NCI-H2196 (cell line): ENCODE measurements around the gene FRMD3.

Source experiments
- DNase-seq: peaks from one replicate; lab custom pipeline; 2025; ENCODE audit not compliant: unreplicated experiment; lab: John Stamatoyannopoulos, UW

Gene FRMD3

DNA sequence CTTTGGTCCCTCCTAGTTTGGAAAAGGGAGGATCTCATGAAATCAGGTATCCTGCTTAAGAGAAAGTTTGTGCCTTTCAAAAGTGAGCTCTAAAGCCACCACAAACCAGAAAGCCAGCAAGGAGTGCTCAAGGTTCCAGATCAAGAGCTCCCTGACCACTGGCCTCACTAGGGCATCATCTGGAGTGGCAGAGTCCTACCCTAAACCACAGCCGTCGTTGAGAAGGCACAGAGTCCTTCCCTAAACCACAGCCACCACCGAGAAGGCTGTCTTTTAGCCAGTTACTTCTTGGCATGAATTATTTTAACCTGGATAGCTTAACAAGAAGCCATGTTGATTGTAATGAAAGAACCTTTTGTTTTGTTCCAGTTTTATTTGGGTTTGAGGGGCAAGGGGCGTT, 102.9 kb downstream of the FRMD3 start:
- DNase-seq, result no peak

DNA sequence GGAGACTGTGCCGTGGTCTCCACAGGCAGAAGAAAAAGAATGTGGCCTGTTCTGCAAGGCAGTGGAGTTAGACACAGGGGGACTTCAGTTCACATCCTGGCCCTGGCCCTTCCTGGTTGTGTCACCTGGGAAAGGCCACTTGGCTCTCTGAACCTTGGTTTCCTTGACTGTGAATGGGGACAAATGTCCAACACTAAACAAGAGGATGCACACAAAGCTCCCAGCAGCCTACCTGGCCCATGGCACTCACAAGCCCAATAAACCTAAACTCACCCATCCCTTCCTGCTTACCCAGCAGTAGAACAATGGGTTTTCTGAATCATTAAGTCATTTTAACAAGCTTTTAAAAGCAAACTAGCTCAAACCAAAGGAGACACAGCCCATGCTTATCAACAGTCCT, 103.9 kb downstream of the FRMD3 start:
- DNase-seq, result no peak

DNA sequence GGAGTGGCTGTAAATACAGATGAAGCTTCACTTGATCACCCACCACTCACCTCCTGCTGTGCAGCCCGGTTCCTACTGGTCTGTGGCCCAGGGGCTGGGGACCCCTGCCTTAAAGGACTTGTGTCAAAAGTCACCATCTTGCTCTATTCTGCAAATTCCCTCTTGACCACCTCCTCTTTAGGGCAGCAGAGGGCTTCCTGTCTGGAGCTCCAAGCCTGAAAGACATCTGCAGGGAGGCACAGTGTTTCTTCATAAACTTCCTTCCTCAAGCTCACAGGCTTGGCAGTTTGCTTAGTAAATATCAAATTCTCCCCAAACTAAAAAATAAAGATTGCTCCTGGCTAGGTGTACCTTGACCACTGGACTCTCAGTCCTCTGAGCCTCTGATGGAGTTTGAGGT, 104.4 kb downstream of the FRMD3 start:
- no peak for DNase-seq

DNA sequence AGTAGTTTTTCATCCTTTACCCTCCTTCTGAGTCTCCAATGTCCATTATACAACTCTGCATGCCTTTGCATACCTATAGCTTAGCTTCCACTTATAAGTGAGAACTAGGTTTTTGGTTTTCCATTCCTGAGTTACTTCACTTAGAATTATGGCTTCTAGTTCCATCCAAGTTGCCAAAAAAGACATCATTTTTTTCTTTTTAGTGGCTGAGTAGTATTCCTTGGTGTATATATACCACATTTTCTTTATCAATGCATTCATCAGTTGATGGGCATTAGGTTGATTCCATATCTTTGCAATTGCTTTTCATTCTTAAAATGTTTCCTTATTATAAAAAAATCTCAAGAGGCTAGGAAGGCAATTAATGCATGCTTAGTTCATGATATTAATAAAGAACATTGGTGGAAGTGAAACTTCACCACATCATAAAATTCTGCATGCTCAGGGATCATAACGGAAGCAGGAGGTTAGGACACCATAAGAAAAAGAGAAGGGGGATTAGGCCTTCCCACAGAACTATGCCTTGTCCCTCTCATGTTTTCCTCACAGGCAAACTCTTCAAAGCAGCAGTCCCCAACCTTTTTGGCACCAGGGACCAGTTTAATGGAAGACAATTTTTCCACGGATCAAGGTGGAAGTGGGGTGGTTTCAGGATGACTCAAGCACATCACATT, 105.2 kb downstream of the FRMD3 start:
- no peak for DNase-seq

DNA sequence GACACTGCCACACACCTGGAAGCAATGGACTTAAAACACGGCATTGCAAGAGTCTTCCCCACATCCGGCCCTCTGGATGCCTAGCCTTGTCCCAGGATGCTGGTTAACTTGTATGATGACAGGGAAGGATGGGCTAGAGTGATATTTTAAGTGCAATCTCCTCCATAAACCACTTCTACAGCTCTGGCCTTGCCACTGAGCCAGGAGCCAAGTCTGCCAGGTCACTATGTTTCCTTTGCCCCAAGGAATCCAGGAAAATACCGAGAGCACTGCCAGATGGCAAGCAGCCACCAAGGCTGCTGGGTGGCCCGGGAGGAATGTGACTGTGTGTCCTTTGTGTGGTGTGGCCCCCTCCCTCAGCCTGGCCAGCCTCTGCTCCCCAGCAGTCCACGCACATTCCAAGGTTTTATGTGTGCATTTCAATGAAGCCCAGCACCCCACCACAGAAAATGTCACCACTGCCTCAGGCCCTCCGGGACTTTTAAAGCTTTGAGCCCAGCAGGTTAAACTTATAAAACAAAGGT, 106.0 kb downstream of the FRMD3 start:
- peak; percentile 48 for DNase-seq

DNA sequence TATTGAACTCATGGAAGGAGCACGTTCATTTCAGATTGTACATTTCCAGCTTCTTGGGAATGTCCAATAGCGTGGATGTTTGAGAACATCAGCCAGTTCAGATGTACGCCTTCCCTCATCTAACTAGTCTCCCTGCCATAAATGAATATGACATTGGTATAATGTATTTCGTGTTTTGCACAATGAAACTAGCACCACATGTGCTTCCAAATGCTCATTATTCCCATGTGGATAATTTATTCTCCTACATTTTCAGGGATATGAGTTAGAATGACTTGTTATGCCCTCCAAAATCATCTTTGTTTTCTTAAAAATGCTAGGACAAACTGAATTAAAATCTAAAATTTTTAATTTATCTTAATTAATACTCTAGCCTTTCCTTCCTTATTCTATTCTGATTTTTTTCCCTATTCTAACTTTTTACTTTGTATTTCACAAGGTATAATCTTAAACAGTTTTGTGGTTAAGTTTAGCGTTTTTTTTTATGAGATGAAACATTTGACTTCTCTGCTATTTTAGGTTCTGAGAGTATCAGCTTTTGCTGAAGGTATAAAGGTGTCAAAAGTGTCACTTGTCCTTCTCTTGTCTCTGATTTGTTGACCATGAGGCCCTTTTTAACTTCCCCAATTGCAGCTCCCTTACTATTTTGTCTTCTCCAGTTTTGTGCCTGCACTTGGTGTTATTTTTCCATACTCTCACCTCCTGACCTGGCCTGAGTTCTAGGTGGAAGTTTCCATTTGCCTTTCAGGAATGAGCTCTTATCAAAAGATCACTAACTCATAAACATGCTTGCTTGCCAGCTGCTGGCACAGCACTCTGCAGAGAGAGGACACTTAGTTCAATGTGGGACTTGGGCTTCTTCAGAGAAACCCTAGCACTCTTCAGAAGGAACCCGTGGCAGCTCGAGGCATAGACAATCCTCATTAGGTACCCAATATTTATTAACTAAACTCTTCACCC, 106.8 kb downstream of the FRMD3 start:
- peak; percentile 23 for DNase-seq

DNA sequence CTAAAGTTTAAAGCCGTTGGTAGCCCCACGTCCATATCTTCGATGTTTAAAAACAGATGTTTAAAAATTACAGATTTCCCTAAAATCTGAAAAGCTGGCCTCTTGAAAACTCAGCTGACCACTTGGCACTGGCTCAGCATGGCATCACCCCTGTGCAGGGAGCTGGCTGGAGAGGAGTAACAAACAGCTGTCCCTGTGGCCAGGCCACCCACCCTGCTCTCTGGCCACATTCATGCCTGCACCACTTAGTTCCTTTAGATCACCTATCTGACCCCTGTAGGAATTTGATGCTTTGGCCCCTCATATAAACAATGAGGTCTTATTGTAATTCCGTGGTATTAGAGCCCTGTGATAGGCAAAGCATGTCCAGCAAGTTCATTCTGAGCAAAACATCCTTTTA, 107.5 kb downstream of the FRMD3 start:
- DNase-seq, result no peak

DNA sequence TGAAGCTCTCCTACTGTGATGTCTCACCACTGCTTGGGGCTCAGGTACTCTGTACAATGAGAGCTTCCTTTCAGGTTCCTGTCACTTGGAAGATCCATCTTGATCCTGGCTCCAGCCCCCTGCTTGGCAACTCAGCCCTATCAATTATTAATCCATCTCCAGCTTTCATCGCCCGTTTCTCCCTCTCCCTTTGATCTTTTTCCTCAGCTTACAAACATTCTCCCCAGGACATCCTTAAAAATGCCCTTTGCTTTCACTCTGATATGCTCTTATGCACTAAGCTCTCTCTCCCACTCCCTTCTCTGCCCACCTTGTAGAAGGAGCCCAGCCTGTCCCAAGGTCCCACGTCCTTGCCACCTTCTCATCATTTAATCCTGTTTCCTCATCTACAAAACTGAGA, 109.0 kb downstream of the FRMD3 start:
- DNase-seq, result no peak

DNA sequence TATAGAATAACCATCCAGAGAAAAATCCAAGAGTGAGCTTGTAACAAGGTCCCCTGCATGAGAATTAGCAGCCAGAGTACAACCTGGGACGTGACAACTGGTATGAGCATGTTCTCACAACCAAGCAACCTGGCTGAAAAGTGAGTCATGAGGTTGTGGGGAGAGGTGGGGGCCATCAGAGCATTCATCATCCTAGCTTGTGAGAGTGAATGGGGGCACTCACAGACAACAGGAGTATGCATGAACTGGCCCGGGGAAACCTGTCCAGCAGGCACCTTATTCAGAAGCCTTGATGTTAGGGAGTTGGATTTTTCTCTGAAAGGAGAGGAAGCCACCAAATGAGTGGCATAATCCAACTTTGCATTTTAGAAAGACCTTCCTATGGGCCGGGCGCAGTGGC, 113.0 kb downstream of the FRMD3 start:
- DNase-seq, result no peak

DNA sequence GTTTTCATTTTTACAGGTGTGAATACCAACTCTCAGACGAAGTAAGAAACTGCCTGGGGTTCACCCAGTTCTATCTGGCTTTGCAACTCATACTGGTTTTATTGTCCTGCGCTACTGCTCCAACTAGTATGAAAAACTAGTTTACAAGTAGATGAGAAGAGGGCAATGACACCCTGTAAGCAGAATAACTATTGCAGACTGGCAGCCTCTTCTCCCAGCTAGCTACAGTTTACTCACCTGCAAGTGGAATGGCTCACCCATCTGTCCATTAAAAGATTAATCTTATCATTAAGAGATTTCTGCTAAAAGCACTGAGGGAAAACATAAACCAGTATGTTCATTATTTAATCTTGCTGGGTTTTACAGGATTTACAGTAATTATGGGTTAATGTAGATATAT, 113.4 kb downstream of the FRMD3 start:
- DNase-seq, result no peak

DNA sequence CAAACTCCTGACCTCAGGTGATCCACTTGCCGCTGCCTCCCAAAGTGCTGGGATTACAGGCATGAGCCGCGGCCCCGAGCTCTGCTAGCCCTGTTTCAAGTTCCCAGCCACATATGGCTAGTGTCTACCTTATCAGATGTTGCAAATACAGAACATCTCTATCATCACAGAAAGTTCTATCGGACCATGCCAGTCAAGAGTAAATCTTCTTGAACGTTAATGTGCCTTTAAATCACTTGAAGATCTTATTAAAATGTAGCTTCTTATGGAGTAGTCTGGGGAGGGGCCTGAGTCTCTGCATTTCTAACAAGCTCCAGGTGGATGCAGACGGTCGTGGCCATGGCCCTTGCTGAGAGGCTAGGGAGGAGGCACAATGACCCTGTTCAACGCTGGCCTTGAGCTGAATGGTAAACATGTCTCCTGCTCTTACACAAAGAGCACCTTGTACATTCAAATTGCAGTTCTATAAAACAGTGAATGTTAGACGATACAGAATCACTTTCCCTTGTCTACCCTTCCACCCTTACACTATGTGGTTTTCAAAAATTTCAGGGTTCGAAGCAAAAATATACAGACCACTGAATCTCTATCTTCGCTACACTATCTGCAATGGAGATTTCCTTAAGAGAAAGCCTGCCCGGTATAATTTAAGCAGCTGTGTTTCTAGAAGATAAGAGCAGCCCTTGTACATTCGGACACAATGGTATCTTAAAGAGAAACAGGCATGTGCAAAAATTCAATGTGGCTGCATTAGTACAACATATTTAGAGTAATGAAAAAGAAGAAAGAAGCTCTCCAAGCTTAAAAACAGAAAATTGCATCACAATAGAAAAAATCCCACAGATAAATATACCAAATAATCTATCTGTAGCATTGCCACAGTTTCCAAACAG, 114.1 kb downstream of the FRMD3 start:
- DNase-seq, result no peak

DNA sequence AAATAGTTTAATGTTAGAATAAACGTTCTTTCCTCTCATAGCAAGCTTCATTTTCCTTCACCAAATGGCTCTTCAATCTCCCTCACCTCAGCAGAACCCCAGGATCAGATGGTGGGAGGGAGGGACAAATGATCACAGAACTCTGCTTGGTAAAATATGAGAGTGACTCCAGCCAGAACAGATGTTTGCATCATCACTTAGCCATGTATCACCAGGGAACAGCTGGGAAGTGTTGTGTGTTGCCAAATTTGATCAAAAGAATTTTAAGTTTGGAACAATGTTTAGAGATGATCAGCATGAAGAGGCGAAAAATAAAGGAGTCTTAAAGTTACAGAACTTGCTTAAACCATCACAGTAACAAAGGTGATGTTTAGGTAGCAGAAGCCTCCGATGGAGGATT, 115.7 kb downstream of the FRMD3 start:
- DNase-seq, result no peak

DNA sequence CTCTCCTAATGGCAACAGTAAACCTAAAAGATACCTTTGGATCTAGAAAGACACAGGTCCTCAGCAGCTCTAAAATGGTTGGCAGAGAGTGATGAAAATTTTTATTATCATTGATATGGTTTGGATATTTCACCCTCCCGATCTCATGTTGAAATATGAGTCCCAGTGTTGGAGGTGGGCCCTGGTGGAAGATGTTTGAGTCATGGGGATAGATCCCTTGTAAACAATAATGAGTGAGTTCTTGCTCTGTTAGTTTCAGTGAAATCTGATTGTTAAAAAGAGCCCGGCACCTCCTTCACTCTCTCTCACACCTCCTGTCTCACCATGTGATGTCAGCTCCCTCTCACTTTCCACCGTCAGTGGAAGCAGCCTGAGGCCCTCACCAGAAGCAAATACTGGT, 117.7 kb downstream of the FRMD3 start:
- no peak for DNase-seq

DNA sequence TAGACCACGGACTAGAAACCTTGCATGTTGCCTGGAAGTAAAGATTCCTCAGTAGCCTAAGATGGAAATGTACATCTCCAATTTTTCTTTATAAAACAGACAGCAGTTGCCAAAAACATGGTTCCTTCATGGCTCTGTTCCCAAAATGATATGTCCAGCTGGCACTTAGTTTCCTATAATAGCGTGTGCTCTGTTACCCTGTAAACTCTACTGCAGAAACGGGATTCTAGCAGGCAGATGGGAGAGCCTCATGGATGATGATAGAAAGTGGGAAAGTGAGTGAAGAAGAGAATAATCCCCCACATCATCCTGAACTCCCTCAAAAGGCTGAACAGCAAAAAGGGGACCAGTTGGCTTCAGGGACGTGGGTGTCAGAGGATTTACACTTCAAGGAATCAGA, 118.2 kb downstream of the FRMD3 start:
- no peak for DNase-seq

DNA sequence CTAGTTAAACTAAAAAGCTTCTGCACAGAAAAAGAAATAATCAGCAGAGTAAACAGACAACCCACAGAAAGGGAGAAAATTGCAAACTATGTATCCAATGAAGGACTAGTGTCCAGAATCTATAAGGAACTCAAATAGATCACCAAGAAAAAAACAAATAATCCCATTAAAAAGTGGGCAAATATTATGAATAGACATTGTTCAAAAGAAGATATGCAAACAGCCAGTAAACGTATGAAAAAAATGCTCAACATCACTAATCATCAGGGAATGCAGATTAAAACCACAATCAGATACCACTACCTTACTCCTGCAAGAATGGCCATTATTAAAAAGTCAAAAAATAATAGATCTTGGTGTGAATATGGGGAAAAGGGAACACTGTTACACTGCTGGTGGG, 119.9 kb downstream of the FRMD3 start:
- no peak for DNase-seq

DNA sequence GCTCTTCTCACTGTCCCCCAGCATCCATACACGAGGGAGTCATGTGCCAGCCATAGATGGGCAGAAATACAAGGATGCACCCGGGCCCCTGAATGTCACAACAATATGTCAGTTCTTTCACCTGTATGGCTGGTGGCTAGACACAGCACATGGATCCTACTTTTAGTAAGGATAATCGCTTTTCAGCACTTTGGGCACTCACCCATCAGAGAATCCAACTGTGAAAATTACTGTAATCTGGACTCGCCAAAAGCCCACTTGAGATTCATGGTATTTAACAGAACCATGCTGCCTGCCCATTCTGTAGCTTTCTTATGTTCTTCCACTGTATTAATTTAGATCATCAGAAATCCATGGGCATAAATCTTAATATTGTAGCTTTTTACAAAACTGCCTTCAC, 124.8 kb downstream of the FRMD3 start:
- no peak for DNase-seq

DNA sequence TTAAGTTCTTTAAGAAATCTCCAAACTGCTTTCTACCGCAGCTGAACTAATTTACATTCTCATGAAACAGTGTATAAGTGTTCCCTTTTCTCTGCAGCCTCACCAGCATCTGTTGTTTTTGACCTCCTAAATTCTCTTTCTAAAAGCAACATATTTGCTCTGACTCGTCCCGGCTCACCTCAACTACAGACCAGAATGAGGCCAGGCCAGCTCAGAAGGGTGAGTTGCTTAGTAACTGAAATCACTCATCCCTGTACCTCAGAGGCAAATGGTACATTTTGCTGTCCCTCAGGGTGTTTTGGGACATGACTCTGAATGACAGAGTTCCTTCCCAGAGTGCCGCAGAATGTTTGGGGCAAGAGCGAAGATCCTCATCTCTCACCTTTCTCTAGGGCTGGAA, 127.5 kb downstream of the FRMD3 start:
- no peak for DNase-seq

DNA sequence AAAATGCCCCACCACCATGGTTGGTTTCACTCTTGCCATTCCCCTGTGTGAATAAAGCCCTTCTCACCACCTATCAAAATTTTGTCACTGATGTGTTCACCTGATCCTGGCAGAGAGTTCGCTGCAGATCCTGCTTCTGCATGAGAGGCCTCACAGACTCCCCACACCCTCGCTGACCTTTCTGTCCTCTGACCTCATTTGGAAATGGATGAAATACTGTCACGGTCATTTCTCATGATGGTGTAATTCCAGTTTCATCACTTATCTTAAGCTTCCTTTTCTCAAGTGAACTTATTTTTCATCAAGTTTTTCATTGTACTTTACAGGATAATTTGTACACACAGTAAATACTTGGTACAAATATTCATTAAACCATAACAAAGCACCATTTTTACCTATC, 131.3 kb downstream of the FRMD3 start:
- no peak for DNase-seq

DNA sequence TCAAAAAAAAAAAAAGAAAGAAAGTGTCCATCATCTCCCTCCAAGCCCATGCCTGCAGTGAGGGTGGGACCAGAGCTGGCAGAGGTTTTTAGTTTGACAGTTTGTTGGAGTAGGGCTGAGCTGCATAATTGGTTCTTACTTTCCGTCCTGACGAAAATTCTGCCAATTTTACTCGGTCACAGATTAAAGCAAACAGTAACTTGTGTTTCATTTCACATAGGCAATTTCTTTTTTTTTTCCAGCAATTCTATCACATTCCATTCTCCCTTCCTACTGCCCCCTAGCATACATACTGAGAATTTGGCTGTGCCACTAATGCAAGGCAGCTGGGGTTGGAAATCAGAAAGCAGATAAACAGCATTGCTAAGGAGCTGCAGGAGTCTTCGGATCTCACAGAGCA, 132.4 kb downstream of the FRMD3 start:
- DNase-seq, result no peak

DNA sequence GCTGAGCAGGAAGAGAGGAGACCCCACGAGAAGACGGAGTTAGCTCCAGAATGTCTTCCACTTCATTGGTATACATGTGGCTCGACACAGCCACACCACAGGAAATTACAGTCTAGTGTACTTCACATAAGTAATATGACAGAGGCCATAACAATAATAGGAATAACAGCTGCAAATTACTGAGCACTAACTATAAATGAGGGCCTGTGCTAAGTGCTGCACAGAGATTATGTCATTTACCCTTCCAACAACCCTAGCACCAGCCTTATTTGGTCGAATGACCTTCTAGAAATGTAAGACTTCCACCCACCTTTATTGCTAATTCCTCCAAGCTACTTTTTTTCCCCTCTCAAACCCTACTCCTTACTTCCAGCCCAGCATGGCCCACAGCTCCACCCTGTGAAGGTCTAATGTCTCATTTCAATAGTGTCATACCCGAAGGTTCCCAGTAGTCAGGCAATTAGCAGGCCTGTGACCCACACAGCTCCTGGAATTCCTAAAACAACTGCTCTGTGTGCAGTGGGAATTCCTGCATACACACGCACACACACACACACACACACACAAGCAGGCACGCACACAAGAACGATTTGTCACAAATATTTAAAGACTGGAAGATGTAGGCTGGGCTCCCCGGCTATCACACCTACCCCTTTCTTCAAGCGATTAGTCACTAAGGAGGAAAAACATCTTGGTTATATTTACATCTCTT, 134.5 kb downstream of the FRMD3 start:
- no peak for DNase-seq
